AG04450 (cell line): Measurements from ENCODE around the gene ASPSCR1. TPM values are rescaled to one million over a fixed set of nuclear protein-coding genes. Genes with fewer than 3 reads are reported as not detected.

Source experiments
- CTCF ChIA-PET: fragments of 300-600, 350-600 bp; formaldehyde crosslinking; extraction: SDS; loops from one replicate; lab custom pipeline; 2022; ENCODE audit warnings: antibody characterized with exemption, inconsistent platforms; lab: Charles Lee
- POLR2A ChIA-PET: fragments of 350-600 bp; formaldehyde crosslinking; extraction: SDS; loops from one replicate; lab custom pipeline; 2021; ENCODE audit warnings: antibody characterized with exemption, inconsistent platforms; lab: Yijun Ruan, JAX
- DNase-seq: peaks from one replicate; pipeline ENCODE4 v3.0.0-alpha.2; 2011; ENCODE audit warnings: low read depth, low spot score
- H3K27ac ChIP-seq: one replicate; pipeline ENCODE4 v1.5.1; 2012; ENCODE audit warnings: low read depth, low read length, control low read depth
- H3K27me3 ChIP-seq: one replicate; pipeline ENCODE4 v1.6.0; 2012; ENCODE audit warnings: low read length; ENCODE audit not compliant: control insufficient read depth, insufficient read depth
- H3K4me3 ChIP-seq: 2 replicates; pipeline ENCODE4 v1.5.1; 2011; ENCODE audit warnings: mild to moderate bottlenecking, low read depth, low read length, control low read depth
- H3K9me3 ChIP-seq: 2 replicates; pipeline ENCODE4 v1.5.1; 2012; ENCODE audit warnings: low read length; ENCODE audit not compliant: control insufficient read depth, insufficient read depth
- polyA plus RNA-seq: library from polyadenylated mRNA; depleted of rRNA; stranded (reverse); fragments of >200 nt; gene quantifications from 2 replicates; pipeline ENCODE4 v1.2.3, GENCODE V29; 2011
- TF ChIP-seq, protein P1 (sequence below): IDR thresholded peaks from 2 replicates; pipeline ENCODE4 v1.5.1; 2011; ENCODE audit warnings: low read depth, low read length, control low read depth, inconsistent platforms

Gene ASPSCR1
- polyA plus RNA-seq, 1 experiment = 7.1 TPM

DNA sequence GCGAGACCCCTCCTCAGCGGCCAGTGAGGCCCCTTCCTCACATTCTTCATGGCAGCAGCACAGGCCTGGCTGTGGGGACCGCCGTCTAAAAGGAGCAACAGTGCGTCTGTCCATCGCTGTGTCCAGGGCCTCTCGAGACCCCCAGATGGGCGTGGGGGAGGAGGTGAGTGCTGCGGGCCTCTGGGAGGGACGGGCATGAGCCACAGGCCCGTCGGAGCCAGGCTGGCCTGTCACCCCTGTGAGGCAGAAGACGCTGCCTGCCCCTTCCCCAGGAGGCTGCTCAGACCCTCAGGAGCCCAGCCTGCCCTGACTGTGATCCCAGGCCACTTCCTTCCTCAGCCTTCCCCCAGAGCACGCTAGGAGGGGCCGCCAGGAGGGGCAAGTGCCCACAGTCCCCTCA is 38.2 kb upstream of the ASPSCR1 start:
- TF ChIP-seq, protein P1, sequence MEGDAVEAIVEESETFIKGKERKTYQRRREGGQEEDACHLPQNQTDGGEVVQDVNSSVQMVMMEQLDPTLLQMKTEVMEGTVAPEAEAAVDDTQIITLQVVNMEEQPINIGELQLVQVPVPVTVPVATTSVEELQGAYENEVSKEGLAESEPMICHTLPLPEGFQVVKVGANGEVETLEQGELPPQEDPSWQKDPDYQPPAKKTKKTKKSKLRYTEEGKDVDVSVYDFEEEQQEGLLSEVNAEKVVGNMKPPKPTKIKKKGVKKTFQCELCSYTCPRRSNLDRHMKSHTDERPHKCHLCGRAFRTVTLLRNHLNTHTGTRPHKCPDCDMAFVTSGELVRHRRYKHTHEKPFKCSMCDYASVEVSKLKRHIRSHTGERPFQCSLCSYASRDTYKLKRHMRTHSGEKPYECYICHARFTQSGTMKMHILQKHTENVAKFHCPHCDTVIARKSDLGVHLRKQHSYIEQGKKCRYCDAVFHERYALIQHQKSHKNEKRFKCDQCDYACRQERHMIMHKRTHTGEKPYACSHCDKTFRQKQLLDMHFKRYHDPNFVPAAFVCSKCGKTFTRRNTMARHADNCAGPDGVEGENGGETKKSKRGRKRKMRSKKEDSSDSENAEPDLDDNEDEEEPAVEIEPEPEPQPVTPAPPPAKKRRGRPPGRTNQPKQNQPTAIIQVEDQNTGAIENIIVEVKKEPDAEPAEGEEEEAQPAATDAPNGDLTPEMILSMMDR = no peak
- DNase-seq = no peak
- no peak overlapping the region for H3K4me3 ChIP-seq
- ChIA-PET CTCF (interaction anchor here (1.2 kb wide), 1 partner anchor 20 kb away, joined by 3 read pairs; no protein-coding TSS in a partner anchor), POLR2A (no interaction called here)
- no peak overlapping the region for H3K27ac ChIP-seq
- peaks cover 4% of the 10 kb centered on the region; the same call in 1 of the 2 replicates for H3K9me3 ChIP-seq
- peaks cover 8% of the 10 kb centered on the region for H3K27me3 ChIP-seq

- POLR2A ChIA-PET = no interaction called here
- H3K27me3 ChIP-seq = peaks cover 10% of the 10 kb centered on the region
- CTCF ChIA-PET = interaction anchor here (1.2 kb wide), 1 partner anchor 19 kb away, joined by 3 read pairs; no protein-coding TSS in a partner anchor
- TF ChIP-seq, protein P1 = no peak
- H3K9me3 ChIP-seq = peaks cover 4% of the 10 kb centered on the region; the same call in 1 of the 2 replicates
- no peak overlapping the region for H3K4me3 ChIP-seq
- no peak for DNase-seq
- H3K27ac ChIP-seq = no peak overlapping the region
Observed at GRCh38 chr17:81939881-81940385, 37.5 kb upstream of the ASPSCR1 start.

GRCh38 chr17:81940538-81941483 is 36.6 kb upstream of the ASPSCR1 start:
- H3K9me3 ChIP-seq = peaks cover 4% of the 10 kb centered on the region; the same call in 1 of the 2 replicates
- CTCF ChIA-PET = interaction anchor here (1.2 kb wide), 1 partner anchor 18 kb away, joined by 3 read pairs; no protein-coding TSS in a partner anchor
- no peak for DNase-seq
- peaks cover 10% of the 10 kb centered on the region for H3K27me3 ChIP-seq
- TF ChIP-seq, protein P1 = no peak
- no peak overlapping the region for H3K27ac ChIP-seq
- H3K4me3 ChIP-seq = no peak overlapping the region
- POLR2A ChIA-PET = no interaction called here

DNA sequence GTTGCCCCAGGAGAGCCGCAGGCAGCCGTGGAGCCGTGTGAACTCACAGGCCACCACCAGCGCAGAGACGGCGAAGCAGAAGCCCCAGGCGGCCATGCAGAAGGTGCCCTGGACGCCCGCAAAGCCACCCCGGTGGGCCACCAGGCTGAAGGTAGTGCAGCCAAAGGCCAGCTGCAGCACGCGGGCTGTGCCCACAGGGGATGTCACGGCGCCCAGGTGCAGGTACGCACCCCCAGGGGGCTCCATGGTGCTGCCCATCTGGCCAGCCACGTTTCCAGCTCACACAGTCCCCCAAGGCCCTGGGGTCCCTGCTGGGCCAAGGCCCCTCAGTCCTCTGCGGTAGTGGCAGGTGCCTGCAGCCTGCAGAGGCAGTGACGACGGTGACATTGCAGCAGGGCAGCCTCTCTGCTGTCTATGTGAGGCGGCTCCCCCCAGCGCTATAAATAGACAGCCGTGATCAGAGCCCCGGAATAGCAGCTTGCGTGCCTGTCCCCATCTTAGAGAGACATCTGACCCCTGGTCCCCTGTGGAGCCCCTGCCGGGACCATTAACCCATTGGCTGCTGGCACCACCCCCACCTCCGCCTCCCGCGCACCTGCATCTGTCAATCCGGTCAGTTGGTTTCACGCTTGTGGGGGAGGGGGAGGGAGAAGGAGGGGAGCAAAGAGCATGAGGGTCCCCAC is 35.8 kb upstream of the ASPSCR1 start:
- POLR2A ChIA-PET = no interaction called here
- Histone ChIP-seq H3K9me3 (peaks cover 4% of the 10 kb centered on the region; the same call in 1 of the 2 replicates), H3K27ac (no peak overlapping the region), H3K27me3 (peaks cover 10% of the 10 kb centered on the region), H3K4me3 (no peak overlapping the region)
- no peak for DNase-seq
- CTCF ChIA-PET = no interaction called here
- TF ChIP-seq, protein P1 = no peak
